Small intestine (tissue), 7 donors: ENCODE results near the gene DEPDC1B. TPM values are rescaled to one million over a fixed set of nuclear protein-coding genes. Genes with fewer than 3 reads are reported as not detected.

ENCODE experiments used
- DNase-seq, 2 donors: peaks; one replicate each; pipeline versions ENCODE4 v3.0.0 to v3.0.0-alpha.2; 2013
- FAIRE-seq: peaks from 2 replicates; lab custom pipeline; 2012; peaks lifted over from hg19 to GRCh38; lab: Jason Lieb, UNC
- H3K27ac ChIP-seq, 3 donors: one replicate each; pipeline ENCODE4 v1.5.1; 2013; ENCODE audit warnings: low read length in 2 of 3, mild to moderate bottlenecking in 2 of 3, control low read depth in 1 of 3, inconsistent platforms in 1 of 3, low read depth in 1 of 3, moderate library complexity in 1 of 3
- H3K27me3 ChIP-seq, 3 donors: one replicate each; pipeline ENCODE4 v1.6.1; 2013; ENCODE audit warnings: low read length in 3 of 3, inconsistent platforms in 1 of 3; ENCODE audit not compliant: control insufficient read depth in 3 of 3, insufficient read depth in 3 of 3
- H3K36me3 ChIP-seq, 3 donors: one replicate each; pipeline ENCODE4 v1.6.1; 2013; ENCODE audit warnings: low read length in 3 of 3, inconsistent platforms in 1 of 3, low read depth in 1 of 3, mild to moderate bottlenecking in 1 of 3, moderate library complexity in 1 of 3; ENCODE audit not compliant: control insufficient read depth in 3 of 3, insufficient read depth in 2 of 3
- H3K4me1 ChIP-seq, 3 donors: one replicate each; pipeline ENCODE4 v1.6.1; 2013; ENCODE audit warnings: low read length in 2 of 3, inconsistent platforms in 1 of 3, low read depth in 1 of 3, mild to moderate bottlenecking in 1 of 3, moderate library complexity in 1 of 3; ENCODE audit not compliant: control insufficient read depth in 3 of 3, insufficient read depth in 2 of 3
- H3K4me3 ChIP-seq, 3 donors: one replicate each; pipeline ENCODE4 v1.5.1; 2013; ENCODE audit warnings: low read length in 3 of 3, control low read depth in 1 of 3, inconsistent platforms in 1 of 3, low read depth in 1 of 3, mild to moderate bottlenecking in 1 of 3, moderate library complexity in 1 of 3
- H3K9me3 ChIP-seq, 2 donors: one replicate each; pipeline ENCODE4 v1.6.1; 2013; ENCODE audit warnings: low read depth in 1 of 2, low read length in 1 of 2; ENCODE audit not compliant: control insufficient read depth in 2 of 2, insufficient read depth in 1 of 2
- WGBS, 3 donors: extraction: QIAGEN DNeasy Blood & Tissue Kit; methylation state at CpG; one replicate each; pipeline ENCODE4 v1.1.7; 2013; 5-methylcytosine and 5-hydroxymethylcytosine counted together
- polyA plus RNA-seq, 4 donors: library from polyadenylated mRNA; stranded (reverse) in 3 of 4; unstranded in 1 of 4; fragments of 200-250 nt in 3 of 4; fragments of 120-200 nt in 1 of 4; gene quantifications; one replicate each; pipeline versions ENCODE4 v1.2.1 to v1.2.3, GENCODE V29; 2013
- donor health status: healthy with polysubstance abuse.
- donor health status: control.
- donor health status: control.
- donor health status: Bipolar disorder and iron deficiency.
- donor health status: healthy.

Gene DEPDC1B
- polyA plus RNA-seq, 4 donors = 2.4 to 25.4 (median 14.3) TPM

GRCh38 chr5:60649288-60649917 lies 50.6 kb downstream of the DEPDC1B start:
- DNase-seq = peak; percentile 50 to 55
- 5 to 21% (median 12%) methylated on average over 1 of the region's 1 CpG for WGBS, 3 donors
- Histone ChIP-seq H3K27ac (no peak overlapping the region), H3K9me3 (no peaks in the 10 kb centered on the region), H3K4me3 (no peak overlapping the region), H3K36me3 (peaks cover 0 to 2% (median 0%) of the 10 kb centered on the region in 3 donors), H3K27me3 (no peaks in the 10 kb centered on the region), H3K4me1 (no peaks in the 10 kb centered on the region)
- FAIRE-seq = peak; percentile 30

GRCh38 chr5:60648175-60648574 lies 51.8 kb downstream of the DEPDC1B start:
- H3K27ac ChIP-seq = no peak overlapping the region
- DNase-seq (no peak), FAIRE-seq (no peak)
- no peaks in the 10 kb centered on the region for H3K4me1 ChIP-seq
- H3K36me3 ChIP-seq = peaks cover 0 to 2% (median 0%) of the 10 kb centered on the region in 3 donors
- no peaks in the 10 kb centered on the region for H3K9me3 ChIP-seq
- H3K27me3 ChIP-seq = no peaks in the 10 kb centered on the region
- no peak overlapping the region for H3K4me3 ChIP-seq
- WGBS, 3 donors = 76 to 85% (median 79%) methylated on average over 2 of the region's 2 CpGs

- Histone ChIP-seq H3K9me3 (no peaks in the 10 kb centered on the region), H3K4me3 (no peak overlapping the region), H3K27me3 (no peaks in the 10 kb centered on the region), H3K36me3 (peaks cover 0 to 2% (median 0%) of the 10 kb centered on the region in 3 donors), H3K27ac (no peak overlapping the region), H3K4me1 (no peaks in the 10 kb centered on the region)
- FAIRE-seq = no peak
- no peak for DNase-seq
- 96 to 99% (median 97%) methylated on average over 1 of the region's 1 CpG for WGBS, 3 donors
Observed at GRCh38 chr5:60640901-60641300, 59.1 kb downstream of the DEPDC1B start.

GRCh38 chr5:60639544-60639943 lies 60.4 kb downstream of the DEPDC1B start:
- Histone ChIP-seq H3K4me3 (no peak overlapping the region), H3K36me3 (no peaks in the 10 kb centered on the region), H3K4me1 (no peaks in the 10 kb centered on the region), H3K27ac (no peak overlapping the region), H3K9me3 (no peaks in the 10 kb centered on the region), H3K27me3 (no peaks in the 10 kb centered on the region)
- WGBS, 3 donors = 89 to 96% (median 96%) methylated on average over 1 of the region's 1 CpG
- no peak for DNase-seq
- no peak for FAIRE-seq

- Histone ChIP-seq H3K36me3 (peaks cover 0 to 2% (median 0%) of the 10 kb centered on the region in 3 donors), H3K27ac (no peak overlapping the region), H3K9me3 (no peaks in the 10 kb centered on the region), H3K4me1 (no peaks in the 10 kb centered on the region), H3K27me3 (no peaks in the 10 kb centered on the region), H3K4me3 (no peak overlapping the region)
- FAIRE-seq = no peak
- no peak for DNase-seq
Observed at GRCh38 chr5:60638300-60638699, 61.7 kb downstream of the DEPDC1B start.

- no peak overlapping the region for H3K4me3 ChIP-seq
- DNase-seq (no peak), FAIRE-seq (no peak)
- WGBS, 3 donors = 94 to 98% (median 97%) methylated on average over 4 of the region's 4 CpGs
- no peaks in the 10 kb centered on the region for H3K27me3 ChIP-seq
- H3K4me1 ChIP-seq = no peaks in the 10 kb centered on the region
- no peaks in the 10 kb centered on the region for H3K9me3 ChIP-seq
- no peak overlapping the region for H3K27ac ChIP-seq
- H3K36me3 ChIP-seq = peaks cover 0 to 14% (median 0%) of the 10 kb centered on the region in 3 donors
Observed at GRCh38 chr5:60636644-60637043, 63.3 kb downstream of the DEPDC1B start.

GRCh38 chr5:60636001-60636400 lies 64.0 kb downstream of the DEPDC1B start:
- no peaks in the 10 kb centered on the region for H3K9me3 ChIP-seq
- WGBS, 3 donors = 93 to 100% (median 100%) methylated on average over 1 of the region's 1 CpG
- no peak for FAIRE-seq
- no peaks in the 10 kb centered on the region for H3K4me1 ChIP-seq
- no peaks in the 10 kb centered on the region for H3K27me3 ChIP-seq
- H3K36me3 ChIP-seq = peaks cover 0 to 16% (median 0%) of the 10 kb centered on the region in 3 donors
- no peak overlapping the region for H3K4me3 ChIP-seq
- DNase-seq = no peak
- no peak overlapping the region for H3K27ac ChIP-seq

- FAIRE-seq = no peak
- 81 to 88% (median 85%) methylated on average over 6 of the region's 6 CpGs for WGBS, 3 donors
Observed at GRCh38 chr5:60634051-60634450, 65.9 kb downstream of the DEPDC1B start.

GRCh38 chr5:60633341-60633740 lies 66.6 kb downstream of the DEPDC1B start:
- FAIRE-seq = no peak
- Histone ChIP-seq H3K4me3 (no peak overlapping the region), H3K9me3 (no peaks in the 10 kb centered on the region), H3K36me3 (peaks cover 0 to 25% (median 0%) of the 10 kb centered on the region in 3 donors), H3K4me1 (no peaks in the 10 kb centered on the region), H3K27me3 (no peaks in the 10 kb centered on the region), H3K27ac (no peak overlapping the region)
- DNase-seq = no peak
- 76 to 84% (median 83%) methylated on average over 1 of the region's 1 CpG for WGBS, 3 donors

More at GRCh38 chr5:60634051-60634450, 65.9 kb downstream of the DEPDC1B start:
- H3K27ac ChIP-seq = no peak overlapping the region
- H3K27me3 ChIP-seq = no peaks in the 10 kb centered on the region
- H3K9me3 ChIP-seq = no peaks in the 10 kb centered on the region
- DNase-seq = no peak
- H3K36me3 ChIP-seq = peaks cover 0 to 22% (median 0%) of the 10 kb centered on the region in 3 donors
- H3K4me1 ChIP-seq = no peaks in the 10 kb centered on the region
- H3K4me3 ChIP-seq = no peak overlapping the region
